Neural cell (in vitro differentiated cells): ENCODE results near the gene ARHGAP6.

Experiments used
- CTCF ChIP-seq: fragments of 450-650 bp; IDR thresholded peaks from 2 replicates; pipeline ENCODE4 v1.5.1; 2014; ENCODE audit warnings: antibody characterized with exemption, mild to moderate bottlenecking, moderate library complexity; ENCODE audit not compliant: poor library complexity, severe bottlenecking
- EP300 ChIP-seq: fragments of 450-650 bp; conservative IDR thresholded peaks from 2 replicates; pipeline ENCODE4 v1.6.1; 2014; ENCODE audit warnings: antibody characterized with exemption, mild to moderate bottlenecking, moderate library complexity; ENCODE audit not compliant: poor library complexity, severe bottlenecking
- MXI1 ChIP-seq: fragments of 450-650 bp; conservative IDR thresholded peaks from 2 replicates; pipeline ENCODE4 v1.6.1; 2014; ENCODE audit warnings: antibody characterized with exemption, mild to moderate bottlenecking; ENCODE audit not compliant: poor library complexity, severe bottlenecking
- POLR2AphosphoS5 ChIP-seq: IDR thresholded peaks from 2 replicates; pipeline ENCODE4 v1.6.1; 2012
- RAD21 ChIP-seq: fragments of 450-650 bp; conservative IDR thresholded peaks from 2 replicates; pipeline ENCODE4 v1.6.1; 2014; ENCODE audit warnings: antibody characterized with exemption, mild to moderate bottlenecking, moderate library complexity
- REST ChIP-seq: IDR thresholded peaks from 2 replicates; pipeline ENCODE4 v1.6.1; 2012; ENCODE audit warnings: borderline replicate concordance
- SMC3 ChIP-seq: fragments of 450-650 bp; conservative IDR thresholded peaks from 2 replicates; pipeline ENCODE4 v1.6.1; 2014; ENCODE audit warnings: antibody characterized with exemption, mild to moderate bottlenecking, moderate library complexity; ENCODE audit not compliant: poor library complexity

- TF ChIP-seq CTCF: no peak
- TF ChIP-seq SMC3: no peak
- TF ChIP-seq RAD21: no peak
- TF ChIP-seq POLR2AphosphoS5: no peak
- TF ChIP-seq REST: peak; percentile 37
- no peak for TF ChIP-seq EP300
- TF ChIP-seq MXI1: no peak
Measured at GRCh38 chrX:11665168-11666111, at the start of gene ARHGAP6.
